Measurements from ENCODE around the gene DOC2B. TPM values are rescaled to one million over a fixed set of nuclear protein-coding genes. Genes with fewer than 3 reads are reported as not detected.

DOC2B gene
- total RNA-seq, 1 experiment from 2014 or later = 15.2 TPM

DNA sequence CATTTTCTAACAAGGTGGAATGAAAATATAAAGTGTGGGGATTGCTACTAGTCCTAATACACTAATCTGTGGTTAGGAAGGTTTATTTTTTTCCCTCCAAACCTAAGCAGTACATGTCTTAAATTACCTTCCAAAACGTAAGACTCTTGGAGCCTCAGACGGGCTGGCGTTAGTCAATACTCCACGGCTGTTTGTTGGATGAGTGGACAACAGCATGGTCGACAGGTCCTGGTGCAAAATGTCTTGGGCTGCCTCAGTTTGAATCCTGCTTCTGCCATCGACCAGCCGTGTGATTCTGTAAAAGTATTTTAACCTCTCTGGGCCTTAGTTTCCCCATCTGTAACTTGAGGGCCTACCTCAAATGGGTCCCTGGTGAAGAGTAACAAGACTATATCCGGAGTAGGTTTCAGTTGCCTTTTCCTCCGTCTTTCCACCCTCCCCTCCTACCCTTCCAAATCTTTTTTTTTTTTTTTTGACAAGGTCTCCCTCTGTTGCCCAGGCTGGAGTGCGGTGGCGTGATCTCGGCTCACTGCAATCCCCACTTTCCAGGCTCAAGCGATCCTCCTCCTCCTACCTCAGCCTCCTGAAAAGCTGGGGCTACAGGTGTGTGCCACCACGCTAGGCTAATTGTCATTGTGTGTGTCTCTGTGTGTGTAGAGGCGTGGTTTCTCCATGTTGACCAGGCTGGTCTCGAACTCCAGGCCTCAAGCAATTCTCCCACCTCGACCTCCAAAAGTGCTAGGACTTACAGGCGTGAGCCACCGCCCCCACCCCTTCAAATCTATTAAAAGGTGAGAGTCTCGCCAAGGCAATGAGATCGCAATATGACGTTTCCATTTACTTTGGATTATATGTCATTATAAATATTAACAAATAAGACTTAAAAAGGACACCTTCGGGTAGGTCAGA lies 38.3 kb downstream of the DOC2B start:
- Histone ChIP-seq H3K4me1 (ENCODE audit: control insufficient read depth in 1 of 2, insufficient read depth in 2 of 2, low read length in 2 of 2) (peaks cover 2 to 5% of the 10 kb centered on the region in 2 experiments; a peak in 1 of 4 replicates), H3K27me3 (ENCODE audit: insufficient read depth, low read length) (no peaks in the 10 kb centered on the region), H4K20me1 (ENCODE audit: insufficient read depth) (no peaks in the 10 kb centered on the region), H3K9me3 (ENCODE audit: control insufficient read depth in 1 of 2, insufficient read depth in 1 of 2, low read depth in 1 of 2, low read length in 2 of 2) (no peaks in the 10 kb centered on the region), H2AFZ (ENCODE audit: low read depth, low read length, poor library complexity, severe bottlenecking) (no peak overlapping the region), H3K27ac (ENCODE audit: low read depth, low read length) (no peak overlapping the region), H3K4me2 (ENCODE audit: low read length) (no peak overlapping the region; the same call in 1 of the 2 replicates), H3K9ac (ENCODE audit: low read length) (no peak overlapping the region), H3K4me3 (replicated peaks in 1 of 2; ENCODE audit: low read depth in 1 of 2, low read length in 2 of 2) (no peak overlapping the region), H3K9me2 (ENCODE audit: insufficient read depth) (no peaks in the 10 kb centered on the region), H3K36me3 (ENCODE audit: control insufficient read depth in 1 of 2, insufficient read depth in 2 of 2, low read length in 2 of 2) (no peaks in the 10 kb centered on the region), H3K79me2 (ENCODE audit: insufficient read depth, low read length) (no peaks in the 10 kb centered on the region)
- CTCF ChIA-PET = no interaction called here
- DNase-seq (ENCODE audit: low read depth, low spot score) (no peak), ATAC-seq (0 out of 2 replicates have a peak, but pooled peaks have one; percentile 15)
- BruUV-seq (replicated peaks) = no TSS peak
- POLR2A ChIA-PET = no interaction called here
- RAD21 ChIA-PET (ENCODE audit: low non-redundant PET in 1 of 2, low total read pairs in 2 of 2, uncharacterized antibody in 2 of 2, unreplicated experiment in 2 of 2) = no interaction called here
- intact Hi-C loops (cut with micrococcal nuclease) = loop anchor here (2.0 to 5.0 kb wide), 2 partner anchors 244 to 854 kb away; partner anchors contain the start of gene TIMM22
- no peak for TF ChIP-seq FOSL1 (IDR thresholded peaks at IDR 0.05; ENCODE audit: low read depth)
- TF ChIP-seq EZH2phosphoT487 (IDR thresholded peaks at IDR 0.05; ENCODE audit: borderline replicate concordance) = no peak
- no peak for TF ChIP-seq ELF1 (IDR thresholded peaks at IDR 0.05; ENCODE audit: borderline replicate concordance, low read depth)

DNA sequence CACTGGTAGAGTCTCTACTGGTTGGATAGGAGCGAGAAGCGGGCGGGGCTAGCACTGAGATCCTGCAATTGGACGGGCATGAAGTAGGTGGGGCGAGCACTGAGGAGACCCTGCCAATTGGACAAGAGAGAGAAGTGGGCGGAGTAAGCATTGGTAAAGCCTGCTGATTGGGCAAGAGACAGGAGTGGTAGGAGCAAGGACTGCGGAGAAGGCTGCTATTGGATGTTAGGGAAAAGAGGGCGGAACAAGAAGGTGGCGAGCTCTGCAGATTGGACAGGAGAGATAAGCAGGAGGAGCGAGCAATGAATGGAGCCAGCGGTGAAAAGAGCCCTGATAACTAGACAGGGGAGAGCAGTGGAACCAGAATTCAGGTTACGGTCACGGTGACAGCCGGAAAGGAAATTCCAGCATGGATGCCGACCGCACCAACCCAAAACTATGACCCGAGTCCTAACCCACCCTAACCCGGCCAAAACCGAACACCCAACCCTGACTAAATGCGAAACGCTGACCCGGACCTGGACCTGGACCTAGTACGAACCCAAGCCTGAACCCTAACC lies 39.3 kb downstream of the DOC2B start:
- no peaks in the 10 kb centered on the region for H3K36me3 ChIP-seq (ENCODE audit: control insufficient read depth in 1 of 2, insufficient read depth in 2 of 2, low read length in 2 of 2)
- peaks cover 2 to 5% of the 10 kb centered on the region in 2 experiments; a peak in 1 of 4 replicates for H3K4me1 ChIP-seq (ENCODE audit: control insufficient read depth in 1 of 2, insufficient read depth in 2 of 2, low read length in 2 of 2)
- H4K20me1 ChIP-seq (ENCODE audit: insufficient read depth) = no peaks in the 10 kb centered on the region
- H3K27me3 ChIP-seq (ENCODE audit: insufficient read depth, low read length) = no peaks in the 10 kb centered on the region
- ChIA-PET RAD21 (ENCODE audit: low non-redundant PET in 1 of 2, low total read pairs in 2 of 2, uncharacterized antibody in 2 of 2, unreplicated experiment in 2 of 2) (no interaction called here), POLR2A (no interaction called here), CTCF (no interaction called here)
- no peak overlapping the region for H3K4me2 ChIP-seq (ENCODE audit: low read length)
- no peak overlapping the region for H3K9ac ChIP-seq (ENCODE audit: low read length)
- no TSS peak for BruUV-seq (replicated peaks)
- intact Hi-C loops (cut with micrococcal nuclease) = loop anchor here (2.0 to 5.0 kb wide), 2 partner anchors 245 to 855 kb away; partner anchors contain the start of gene TIMM22
- peak; percentile 21 for DNase-seq (ENCODE audit: low read depth, low spot score)
- H3K9me2 ChIP-seq (ENCODE audit: insufficient read depth) = no peaks in the 10 kb centered on the region
- no peaks in the 10 kb centered on the region for H3K79me2 ChIP-seq (ENCODE audit: insufficient read depth, low read length)
- no peak overlapping the region for H3K4me3 ChIP-seq (replicated peaks in 1 of 2; ENCODE audit: low read depth in 1 of 2, low read length in 2 of 2)
- TF ChIP-seq FOSL1 (IDR thresholded peaks at IDR 0.05; ENCODE audit: low read depth) = no peak
- TF ChIP-seq POLR2A (IDR thresholded peaks at IDR 0.05; ENCODE audit: borderline replicate concordance, extremely low read depth, insufficient read depth, insufficient read length) = no peak
- no peak for TF ChIP-seq ELF1 (IDR thresholded peaks at IDR 0.05; ENCODE audit: borderline replicate concordance, low read depth)
- no peak for TF ChIP-seq SP1 (IDR thresholded peaks at IDR 0.05; ENCODE audit: low read depth)
- no peak for TF ChIP-seq REST (IDR thresholded peaks at IDR 0.05; ENCODE audit: low read depth)
- no peak for TF ChIP-seq CBX3 (IDR thresholded peaks at IDR 0.05; ENCODE audit: low read depth)
- no peak for TF ChIP-seq RAD21 (IDR thresholded peaks at IDR 0.05; ENCODE audit: low read depth)
- no peak for TF ChIP-seq ATF3 (IDR thresholded peaks at IDR 0.05)
- no peak for TF ChIP-seq CEBPB (IDR thresholded peaks at IDR 0.05; ENCODE audit: low read depth)
- H2AFZ ChIP-seq (ENCODE audit: low read depth, low read length, poor library complexity, severe bottlenecking) = no peak overlapping the region
- H3K9me3 ChIP-seq (ENCODE audit: control insufficient read depth in 1 of 2, insufficient read depth in 1 of 2, low read depth in 1 of 2, low read length in 2 of 2) = no peaks in the 10 kb centered on the region
- ATAC-seq = no peak; the same call in 1 of the 2 replicates
- H3K27ac ChIP-seq (ENCODE audit: low read depth, low read length) = no peak overlapping the region

Data from HCT116 (cell line).